HG02973 (cell line): ENCODE measurements around the gene CYP26B1.

Source experiments
- ATAC-seq: cut with Tn5 transposase; IDR thresholded peaks from one replicate; pipeline ENCODE4 v1.9.1; 2021; ENCODE audit warnings: moderate library complexity; ENCODE audit not compliant: unreplicated experiment

The CYP26B1 gene

GRCh38 chr2:72142570-72143440, 4.9 kb downstream of the CYP26B1 start:
- no peak for ATAC-seq

GRCh38 chr2:72141881-72142451, 5.7 kb downstream of the CYP26B1 start:
- ATAC-seq: no peak

GRCh38 chr2:72141032-72141645, 6.5 kb downstream of the CYP26B1 start:
- no peak for ATAC-seq

- no peak for ATAC-seq
Measured at GRCh38 chr2:72140621-72140960, 7.1 kb downstream of the CYP26B1 start.

- ATAC-seq: no peak
Measured at GRCh38 chr2:72139874-72140620, 7.6 kb downstream of the CYP26B1 start.

- ATAC-seq: no peak
Measured at GRCh38 chr2:72139471-72139873, 8.2 kb downstream of the CYP26B1 start.

GRCh38 chr2:72138921-72139381, 8.7 kb downstream of the CYP26B1 start:
- no peak for ATAC-seq

- ATAC-seq: no peak
Measured at GRCh38 chr2:72138011-72138881, 9.4 kb downstream of the CYP26B1 start.

GRCh38 chr2:72137498-72138010, 10.1 kb downstream of the CYP26B1 start:
- peak; percentile 87 for ATAC-seq

- ATAC-seq: no peak
Measured at GRCh38 chr2:72136933-72137497, 10.6 kb downstream of the CYP26B1 start.

- ATAC-seq: no peak
Measured at GRCh38 chr2:72136331-72136730, 11.3 kb downstream of the CYP26B1 start.

GRCh38 chr2:72135921-72136320, 11.7 kb downstream of the CYP26B1 start:
- ATAC-seq: no peak

- ATAC-seq: no peak
Measured at GRCh38 chr2:72134997-72135800, 12.5 kb downstream of the CYP26B1 start.

- no peak for ATAC-seq
Measured at GRCh38 chr2:72134408-72134996, 13.2 kb downstream of the CYP26B1 start.

GRCh38 chr2:72133721-72134407, 13.8 kb downstream of the CYP26B1 start:
- no peak for ATAC-seq

- ATAC-seq: no peak
Measured at GRCh38 chr2:72132981-72133720, 14.5 kb downstream of the CYP26B1 start.
